ENCODE measurements around the gene MACF1. TPM values are rescaled to one million over a fixed set of nuclear protein-coding genes. Genes with fewer than 3 reads are reported as not detected.

MACF1 gene
- total and polyA plus RNA-seq, 5 donors from 2014 or later = 21.8 to 431 (median 26.2) TPM

- Mint-ChIP-seq H3K4me3 (peak overlapping the region in 1 of 4 donors; percentile 54), H3K4me1 (peaks cover 27 to 68% (median 52%) of the 10 kb centered on the region in 4 donors), H3K27ac (peak overlapping the region in 2 of 3 donors; percentile 1 to 63)
Observed at GRCh38 chr1:39413902-39414528, 209.5 kb downstream of the MACF1 start.

GRCh38 chr1:39415553-39415952 is 211.1 kb downstream of the MACF1 start:
- ATAC-seq (ENCODE audit: low read depth in 2 of 2) = no peak
- Mint-ChIP-seq H3K27me3 (no peaks in the 10 kb centered on the region), H3K4me1 (peaks cover 18 to 62% (median 41%) of the 10 kb centered on the region in 4 donors), H3K4me3 (no peak overlapping the region), H3K36me3 (peaks cover 12% of the 10 kb centered on the region), H3K27ac (peak overlapping the region in 1 of 3 donors; percentile 32), H3K9me3 (no peaks in the 10 kb centered on the region)
- Histone ChIP-seq H3K4me3 (ENCODE audit: low read depth, low read length) (no peak overlapping the region), H3K36me3 (ENCODE audit: control insufficient read depth, insufficient read depth, low read length) (peaks cover 12% of the 10 kb centered on the region), H3K9me3 (ENCODE audit: control insufficient read depth in 2 of 2, low read length in 2 of 2) (no peaks in the 10 kb centered on the region), H3K27me3 (ENCODE audit: control insufficient read depth, insufficient read depth, low read length) (no peaks in the 10 kb centered on the region), H3K27ac (ENCODE audit: insufficient read depth, low read length, poor library complexity, severe bottlenecking) (no peak overlapping the region), H3K4me1 (ENCODE audit: control insufficient read depth, insufficient read depth, low read length, poor library complexity, severe bottlenecking) (peaks cover 7% of the 10 kb centered on the region)
- no peak for DNase-seq

More at GRCh38 chr1:39413902-39414528, 209.5 kb downstream of the MACF1 start:
- peaks cover 12% of the 10 kb centered on the region for H3K36me3 ChIP-seq (ENCODE audit: control insufficient read depth, insufficient read depth, low read length)
- peaks cover 21% of the 10 kb centered on the region for H3K4me1 ChIP-seq (ENCODE audit: control insufficient read depth, insufficient read depth, low read length, poor library complexity, severe bottlenecking)
- H3K4me3 ChIP-seq (ENCODE audit: low read depth, low read length) = no peak overlapping the region
- Mint-ChIP-seq H3K9me3 (no peaks in the 10 kb centered on the region), H3K27me3 (no peaks in the 10 kb centered on the region), H3K36me3 (peaks cover 12% of the 10 kb centered on the region)
- no peaks in the 10 kb centered on the region for H3K9me3 ChIP-seq (ENCODE audit: control insufficient read depth in 2 of 2, low read length in 2 of 2)
- ATAC-seq (ENCODE audit: low read depth in 2 of 2) (no peak), DNase-seq (no peak)
- H3K27me3 ChIP-seq (ENCODE audit: control insufficient read depth, insufficient read depth, low read length) = no peaks in the 10 kb centered on the region
- H3K27ac ChIP-seq (ENCODE audit: insufficient read depth, low read length, poor library complexity, severe bottlenecking) = no peak overlapping the region

- H3K27me3 ChIP-seq (ENCODE audit: control insufficient read depth, insufficient read depth, low read length) = no peaks in the 10 kb centered on the region
- Mint-ChIP-seq H3K36me3 (peaks cover 12% of the 10 kb centered on the region), H3K4me1 (peaks cover 18 to 58% (median 34%) of the 10 kb centered on the region in 4 donors), H3K4me3 (no peak overlapping the region), H3K27me3 (no peaks in the 10 kb centered on the region), H3K9me3 (no peaks in the 10 kb centered on the region), H3K27ac (no peak overlapping the region)
- H3K27ac ChIP-seq (ENCODE audit: insufficient read depth, low read length, poor library complexity, severe bottlenecking) = no peak overlapping the region
- H3K4me3 ChIP-seq (ENCODE audit: low read depth, low read length) = no peak overlapping the region
- H3K9me3 ChIP-seq (ENCODE audit: control insufficient read depth in 2 of 2, low read length in 2 of 2) = no peaks in the 10 kb centered on the region
- peaks cover under 1% of the 10 kb centered on the region for H3K4me1 ChIP-seq (ENCODE audit: control insufficient read depth, insufficient read depth, low read length, poor library complexity, severe bottlenecking)
- peaks cover 12% of the 10 kb centered on the region for H3K36me3 ChIP-seq (ENCODE audit: control insufficient read depth, insufficient read depth, low read length)
- DNase-seq = no peak
- no peak for ATAC-seq (ENCODE audit: low read depth in 2 of 2)
Observed at GRCh38 chr1:39416609-39417008, 212.1 kb downstream of the MACF1 start.

- no peak overlapping the region for H3K27ac Mint-ChIP-seq
- no peaks in the 10 kb centered on the region for H3K27me3 Mint-ChIP-seq
- ATAC-seq (ENCODE audit: low read depth in 2 of 2) = no peak
- no peaks in the 10 kb centered on the region for H3K4me1 ChIP-seq (ENCODE audit: control insufficient read depth, insufficient read depth, low read length, poor library complexity, severe bottlenecking)
- H3K9me3 Mint-ChIP-seq = no peaks in the 10 kb centered on the region
- H3K9me3 ChIP-seq (ENCODE audit: control insufficient read depth in 2 of 2, low read length in 2 of 2) = no peaks in the 10 kb centered on the region
- no peaks in the 10 kb centered on the region for H3K27me3 ChIP-seq (ENCODE audit: control insufficient read depth, insufficient read depth, low read length)
- peaks cover 23% of the 10 kb centered on the region for H3K36me3 ChIP-seq (ENCODE audit: control insufficient read depth, insufficient read depth, low read length)
- DNase-seq = no peak
- H3K4me3 ChIP-seq (ENCODE audit: low read depth, low read length) = no peak overlapping the region
- peaks cover 18 to 52% (median 31%) of the 10 kb centered on the region in 4 donors for H3K4me1 Mint-ChIP-seq
- H3K27ac ChIP-seq (ENCODE audit: insufficient read depth, low read length, poor library complexity, severe bottlenecking) = no peak overlapping the region
- H3K4me3 Mint-ChIP-seq = no peak overlapping the region
- peaks cover 17% of the 10 kb centered on the region for H3K36me3 Mint-ChIP-seq
Observed at GRCh38 chr1:39418236-39418635, 213.7 kb downstream of the MACF1 start.

DNA sequence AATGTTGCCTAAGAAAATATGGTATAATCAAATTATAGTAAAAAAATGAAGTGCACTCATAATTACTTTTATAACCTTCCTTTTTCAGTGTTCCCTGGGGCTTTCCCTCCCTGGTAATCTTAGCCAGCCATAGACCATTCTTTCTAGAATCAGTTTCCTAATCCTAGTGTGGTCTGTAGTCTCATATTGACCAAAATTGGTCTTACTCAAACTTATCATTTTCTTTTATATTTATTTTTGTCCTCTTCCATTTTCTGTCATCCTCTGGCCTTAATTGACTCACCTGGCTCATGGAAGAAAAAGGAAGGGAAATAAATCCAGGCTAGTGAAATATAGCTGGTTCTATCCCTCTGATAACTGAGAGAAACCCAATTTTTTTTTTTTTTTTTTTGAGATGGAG is 216.0 kb downstream of the MACF1 start:
- Histone ChIP-seq H3K4me3 (ENCODE audit: low read depth, low read length) (no peak overlapping the region), H3K9me3 (ENCODE audit: control insufficient read depth in 2 of 2, low read length in 2 of 2) (no peaks in the 10 kb centered on the region), H3K27ac (ENCODE audit: insufficient read depth, low read length, poor library complexity, severe bottlenecking) (no peak overlapping the region), H3K4me1 (ENCODE audit: control insufficient read depth, insufficient read depth, low read length, poor library complexity, severe bottlenecking) (no peaks in the 10 kb centered on the region), H3K36me3 (ENCODE audit: control insufficient read depth, insufficient read depth, low read length) (peaks cover 43% of the 10 kb centered on the region), H3K27me3 (ENCODE audit: control insufficient read depth, insufficient read depth, low read length) (no peaks in the 10 kb centered on the region)
- Mint-ChIP-seq H3K9me3 (peaks cover 0 to 3% (median 0%) of the 10 kb centered on the region in 7 donors), H3K27ac (no peak overlapping the region), H3K4me3 (no peak overlapping the region), H3K27me3 (no peaks in the 10 kb centered on the region), H3K36me3 (peaks cover 31% of the 10 kb centered on the region), H3K4me1 (peaks cover 15 to 42% (median 29%) of the 10 kb centered on the region in 4 donors)
- no peak for ATAC-seq (ENCODE audit: low read depth in 2 of 2)
- no peak for DNase-seq

DNA sequence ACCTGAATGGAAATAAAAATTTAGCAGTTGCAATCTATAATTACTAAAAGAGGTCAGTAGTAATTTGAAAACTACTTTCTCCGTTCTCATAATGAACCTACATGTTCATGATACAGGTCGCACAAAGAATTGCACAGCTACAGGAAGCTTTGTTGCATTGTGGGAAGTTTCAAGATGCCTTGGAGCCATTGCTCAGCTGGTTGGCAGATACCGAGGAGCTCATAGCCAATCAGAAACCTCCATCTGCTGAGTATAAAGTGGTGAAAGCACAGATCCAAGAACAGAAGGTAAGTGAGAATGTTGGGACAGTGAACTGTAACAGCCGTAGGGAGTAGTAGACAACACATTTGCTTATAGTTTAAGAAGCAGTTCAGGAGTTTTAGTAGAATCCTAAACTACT is 218.1 kb downstream of the MACF1 start:
- no peak for ATAC-seq (ENCODE audit: low read depth in 2 of 2)

DNA sequence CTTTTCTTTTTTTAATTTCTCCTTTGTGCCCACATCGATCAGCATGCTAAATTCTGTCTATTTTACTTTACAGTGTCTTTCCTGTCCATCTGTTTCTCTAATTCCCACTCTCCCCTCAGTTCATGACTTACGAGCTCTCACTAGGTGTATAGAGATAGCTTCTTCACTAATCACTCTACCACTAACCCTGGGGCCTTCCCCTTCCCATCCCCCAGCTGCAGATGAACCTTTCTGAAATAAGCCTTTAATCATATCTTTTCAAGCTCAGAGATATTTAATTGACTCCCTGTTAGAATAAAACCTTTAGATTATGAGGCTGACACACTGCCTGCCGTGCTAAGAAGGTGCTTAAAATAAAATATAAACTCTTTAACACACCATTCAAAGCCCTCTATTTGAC is 220.7 kb downstream of the MACF1 start:
- no peak overlapping the region for H3K27ac ChIP-seq (ENCODE audit: insufficient read depth, low read length, poor library complexity, severe bottlenecking)
- no peak overlapping the region for H3K4me3 ChIP-seq (ENCODE audit: low read depth, low read length)
- H3K36me3 ChIP-seq (ENCODE audit: control insufficient read depth, insufficient read depth, low read length) = peaks cover 78% of the 10 kb centered on the region
- no peaks in the 10 kb centered on the region for H3K9me3 ChIP-seq (ENCODE audit: control insufficient read depth in 2 of 2, low read length in 2 of 2)
- Mint-ChIP-seq H3K27me3 (no peaks in the 10 kb centered on the region), H3K9me3 (peaks cover 0 to 3% (median 0%) of the 10 kb centered on the region in 7 donors), H3K4me1 (peaks cover 6 to 26% (median 15%) of the 10 kb centered on the region in 4 donors), H3K4me3 (no peak overlapping the region), H3K27ac (peak overlapping the region in 1 of 3 donors; percentile 5), H3K36me3 (peaks cover 57% of the 10 kb centered on the region)
- DNase-seq (no peak), ATAC-seq (ENCODE audit: low read depth in 2 of 2) (no peak)
- H3K4me1 ChIP-seq (ENCODE audit: control insufficient read depth, insufficient read depth, low read length, poor library complexity, severe bottlenecking) = no peaks in the 10 kb centered on the region
- H3K27me3 ChIP-seq (ENCODE audit: control insufficient read depth, insufficient read depth, low read length) = no peaks in the 10 kb centered on the region

More for the DNA sequence above, 218.1 kb downstream of the MACF1 start:
- DNase-seq = no peak
- no peaks in the 10 kb centered on the region for H3K4me1 ChIP-seq (ENCODE audit: control insufficient read depth, insufficient read depth, low read length, poor library complexity, severe bottlenecking)
- H3K4me3 Mint-ChIP-seq = no peak overlapping the region
- H3K36me3 Mint-ChIP-seq = peaks cover 45% of the 10 kb centered on the region
- no peak overlapping the region for H3K27ac Mint-ChIP-seq
- peaks cover 11 to 27% (median 23%) of the 10 kb centered on the region in 4 donors for H3K4me1 Mint-ChIP-seq
- no peak overlapping the region for H3K27ac ChIP-seq (ENCODE audit: insufficient read depth, low read length, poor library complexity, severe bottlenecking)
- H3K36me3 ChIP-seq (ENCODE audit: control insufficient read depth, insufficient read depth, low read length) = peaks cover 52% of the 10 kb centered on the region
- H3K27me3 ChIP-seq (ENCODE audit: control insufficient read depth, insufficient read depth, low read length) = no peaks in the 10 kb centered on the region
- no peak overlapping the region for H3K4me3 ChIP-seq (ENCODE audit: low read depth, low read length)
- no peaks in the 10 kb centered on the region for H3K27me3 Mint-ChIP-seq
- peaks cover 0 to 3% (median 0%) of the 10 kb centered on the region in 7 donors for H3K9me3 Mint-ChIP-seq
- H3K9me3 ChIP-seq (ENCODE audit: control insufficient read depth in 2 of 2, low read length in 2 of 2) = no peaks in the 10 kb centered on the region

GRCh38 chr1:39425634-39426033 is 221.1 kb downstream of the MACF1 start:
- peak overlapping the region in 1 of 3 donors; percentile 43 for H3K27ac Mint-ChIP-seq
- no peak for ATAC-seq (ENCODE audit: low read depth in 2 of 2)
- H3K36me3 ChIP-seq (ENCODE audit: control insufficient read depth, insufficient read depth, low read length) = peaks cover 83% of the 10 kb centered on the region

More at GRCh38 chr1:39425634-39426033, 221.1 kb downstream of the MACF1 start:
- Histone ChIP-seq H3K27ac (ENCODE audit: insufficient read depth, low read length, poor library complexity, severe bottlenecking) (no peak overlapping the region), H3K4me1 (ENCODE audit: control insufficient read depth, insufficient read depth, low read length, poor library complexity, severe bottlenecking) (no peaks in the 10 kb centered on the region), H3K27me3 (ENCODE audit: control insufficient read depth, insufficient read depth, low read length) (no peaks in the 10 kb centered on the region), H3K9me3 (ENCODE audit: control insufficient read depth in 2 of 2, low read length in 2 of 2) (no peaks in the 10 kb centered on the region), H3K4me3 (ENCODE audit: low read depth, low read length) (no peak overlapping the region)
- DNase-seq = no peak
- Mint-ChIP-seq H3K4me1 (peaks cover 6 to 26% (median 14%) of the 10 kb centered on the region in 4 donors), H3K9me3 (peaks cover 0 to 3% (median 0%) of the 10 kb centered on the region in 7 donors), H3K4me3 (no peak overlapping the region), H3K36me3 (peaks cover 61% of the 10 kb centered on the region), H3K27me3 (no peaks in the 10 kb centered on the region)

Measured in CD4-positive, CD25-positive, alpha-beta regulatory T cell (primary cell).